DMS153 (cell line): ENCODE measurements around the gene MYL10.

Source experiments
- DNase-seq: peaks from one replicate; lab custom pipeline; 2025; lab: John Stamatoyannopoulos, UW

Gene MYL10

GRCh38 chr7:101567230-101567629 lies 61.9 kb downstream of the MYL10 start:
- peak; percentile 25 for DNase-seq

- DNase-seq, result no peak
Observed at GRCh38 chr7:101565601-101566209, 63.4 kb downstream of the MYL10 start.

- DNase-seq, result no peak
Observed at GRCh38 chr7:101564778-101565211, 64.3 kb downstream of the MYL10 start.

GRCh38 chr7:101563943-101564777 lies 64.9 kb downstream of the MYL10 start:
- no peak for DNase-seq
